ENCODE results near the gene CCDC88C.
"Not testable (repeated sequence)": the region's sequence is repeated elsewhere in the genome, so short reads cannot be mapped to it uniquely, and the experiment has no call there.

CCDC88C gene

GRCh38 chr14:91454580-91454979 lies 37.0 kb upstream of the CCDC88C start:
- no peak for TF ChIP-seq CTCF (IDR thresholded peaks at IDR 0.05; ENCODE audit: low read depth, low read length, missing control alignments)
- DNase-seq (ENCODE audit: extremely low read depth, low read depth): no peak
- no peak overlapping the region for H3K4me3 ChIP-seq (replicated peaks; ENCODE audit: low read depth, low read length)

DNA sequence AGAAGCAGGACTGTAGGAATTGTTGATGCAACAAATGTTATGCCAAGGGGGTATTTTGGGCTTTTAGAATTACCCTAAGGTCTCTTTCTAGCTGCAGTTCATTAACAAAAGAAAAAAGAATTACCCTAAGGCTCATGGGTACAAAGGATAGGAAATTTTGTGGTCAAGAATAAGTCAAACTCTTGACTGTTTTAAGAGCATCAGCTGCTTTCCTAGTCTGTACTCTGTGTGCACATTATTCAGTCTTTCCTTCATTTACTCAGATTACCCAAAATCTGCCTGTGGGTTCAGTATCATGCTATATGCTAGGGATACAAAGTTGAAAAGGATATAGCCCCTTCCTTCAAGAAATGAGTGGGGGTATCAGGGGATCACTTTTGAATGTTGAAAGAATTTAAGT lies 36.5 kb upstream of the CCDC88C start:
- H3K4me3 ChIP-seq (replicated peaks; ENCODE audit: low read depth, low read length): no peak overlapping the region
- TF ChIP-seq CTCF (IDR thresholded peaks at IDR 0.05; ENCODE audit: low read depth, low read length, missing control alignments): no peak
- DNase-seq (ENCODE audit: extremely low read depth, low read depth): no peak

DNA sequence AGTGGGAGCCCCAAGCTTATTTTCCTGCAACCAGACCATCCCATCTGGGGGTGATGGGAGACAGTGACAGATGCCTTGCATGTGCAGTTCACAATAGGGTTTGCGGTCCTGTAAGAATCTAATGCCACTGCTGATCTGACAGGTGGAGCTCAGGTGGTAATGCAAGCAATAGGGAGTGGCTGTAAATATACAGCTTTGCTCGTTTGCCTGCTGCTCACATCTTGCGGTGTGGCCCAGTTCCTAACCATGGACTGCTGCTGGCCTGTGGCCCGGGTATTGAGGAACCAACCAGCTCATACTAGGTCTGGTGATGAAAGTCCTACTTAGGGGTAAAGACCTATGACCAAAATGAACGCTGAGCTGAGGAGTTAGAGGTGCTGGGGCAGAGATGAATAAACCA lies 36.1 kb upstream of the CCDC88C start:
- TF ChIP-seq CTCF (IDR thresholded peaks at IDR 0.05; ENCODE audit: low read depth, low read length, missing control alignments): no peak
- no peak overlapping the region for H3K4me3 ChIP-seq (replicated peaks; ENCODE audit: low read depth, low read length)
- DNase-seq (ENCODE audit: extremely low read depth, low read depth): no peak

DNA sequence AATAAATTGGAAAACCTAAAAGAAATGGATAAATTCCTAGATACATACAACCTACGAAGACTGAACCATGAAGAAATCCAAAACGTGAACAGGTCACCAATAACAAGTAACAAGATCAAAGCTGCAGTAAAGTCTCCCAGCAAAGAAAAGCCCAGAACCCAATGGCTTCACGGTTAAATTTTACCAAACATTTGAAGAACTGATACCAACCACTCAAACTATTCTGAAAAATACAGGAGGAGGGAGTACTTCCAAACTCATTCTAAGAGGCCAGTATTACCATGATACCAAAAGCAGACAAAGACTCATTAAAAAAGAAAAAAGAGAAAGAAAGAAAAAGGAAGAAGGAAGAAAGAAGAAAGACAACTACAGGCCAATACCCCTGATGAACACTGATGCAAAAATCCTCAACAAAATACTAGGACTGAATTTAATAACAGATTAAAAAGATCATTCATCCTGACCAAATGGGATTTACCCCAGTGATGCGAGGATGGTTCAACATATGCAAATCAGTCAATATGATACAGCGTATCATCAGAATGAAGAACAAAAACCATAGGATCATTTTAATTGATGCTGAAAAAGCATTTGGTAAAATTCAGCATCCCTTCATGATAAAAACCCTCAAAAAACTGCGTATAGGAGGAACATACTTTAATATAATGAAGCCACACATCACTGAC lies 26.9 kb upstream of the CCDC88C start:
- TF ChIP-seq CTCF (IDR thresholded peaks at IDR 0.05; ENCODE audit: low read depth, low read length, missing control alignments): no peak
- no peak for DNase-seq (ENCODE audit: extremely low read depth, low read depth)
- H3K4me3 ChIP-seq (replicated peaks; ENCODE audit: low read depth, low read length): no peak overlapping the region

GRCh38 chr14:91439345-91439744 lies 21.7 kb upstream of the CCDC88C start:
- H3K4me3 ChIP-seq (replicated peaks; ENCODE audit: low read depth, low read length): no peak overlapping the region
- no peak for TF ChIP-seq CTCF (IDR thresholded peaks at IDR 0.05; ENCODE audit: low read depth, low read length, missing control alignments)
- DNase-seq (ENCODE audit: extremely low read depth, low read depth): no peak

- no peak for DNase-seq (ENCODE audit: extremely low read depth, low read depth)
- TF ChIP-seq CTCF (IDR thresholded peaks at IDR 0.05; ENCODE audit: low read depth, low read length, missing control alignments): no peak
- H3K4me3 ChIP-seq (replicated peaks; ENCODE audit: low read depth, low read length): no peak overlapping the region
These were observed 21.2 kb upstream of the CCDC88C start for GRCh38 chr14:91438845-91439244.

DNA sequence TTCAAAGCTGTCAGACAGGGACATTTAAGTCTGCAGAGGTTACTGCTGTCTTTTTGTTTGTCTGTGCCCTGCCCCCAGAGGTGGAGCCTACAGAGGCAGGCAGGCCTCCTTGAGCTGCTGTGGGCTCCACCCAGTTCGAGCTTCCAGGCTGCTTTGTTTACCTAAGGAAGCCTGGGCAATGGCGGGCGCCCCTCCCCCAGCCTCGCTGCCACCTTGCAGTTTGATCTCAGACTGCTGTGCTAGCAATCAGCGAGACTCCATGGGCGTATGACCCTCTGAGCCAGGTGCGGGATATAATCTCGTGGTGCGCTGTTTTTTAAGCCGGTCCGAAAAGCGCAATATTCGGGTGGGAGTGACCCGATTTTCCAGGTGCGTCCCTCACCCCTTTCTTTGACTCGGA lies 18.6 kb upstream of the CCDC88C start:
- not testable (repeated sequence) for DNase-seq (ENCODE audit: extremely low read depth, low read depth)

More for the DNA sequence above, 18.6 kb upstream of the CCDC88C start:
- H3K4me3 ChIP-seq (replicated peaks; ENCODE audit: low read depth, low read length): not testable (repeated sequence)
